ENCODE results near the gene ACOX1. TPM values are rescaled to one million over a fixed set of nuclear protein-coding genes. Genes with fewer than 3 reads are reported as not detected.

ACOX1 gene
- total and polyA plus RNA-seq, 2 of the 13 experiments (the other 11 are each of a cell fraction or from before 2014, with no cell fraction given), result 86.4 to 120 TPM

- no peak for TF ChIP-seq ZNF562 (CRISPR knock-in tag; IDR thresholded peaks at IDR 0.05; ENCODE audit: borderline replicate concordance)
- TF ChIP-seq SNRNP70 (IDR thresholded peaks at IDR 0.05; ENCODE audit: low read depth, low read length), result no peak
- 0 out of 2 replicates have a peak, but pooled peaks have one; percentile 88 for TF ChIP-seq PRDM4 (CRISPR knock-in tag; IDR thresholded peaks at IDR 0.05; ENCODE audit: borderline replicate concordance)
- peak; percentile 88 for TF ChIP-seq CCDC6 (CRISPR knock-in tag; IDR thresholded peaks at IDR 0.05)
- TF ChIP-seq ZNF44 (CRISPR knock-in tag; IDR thresholded peaks at IDR 0.05), result no peak; the same call in 1 of the 2 replicates
- no peak for TF ChIP-seq ZNF790 (CRISPR knock-in tag; IDR thresholded peaks at IDR 0.05; ENCODE audit: borderline replicate concordance)
- TF ChIP-seq NR3C1 (CRISPR knock-in tag; IDR thresholded peaks at IDR 0.05), result no peak
- TF ChIP-seq ZNF121 (CRISPR knock-in tag; IDR thresholded peaks at IDR 0.05), result peak; percentile 27; the same call in 1 of the 2 replicates
- no peak for TF ChIP-seq CENPX (CRISPR knock-in tag; IDR thresholded peaks at IDR 0.05)
- TF ChIP-seq RBAK (CRISPR knock-in tag; IDR thresholded peaks at IDR 0.05), result no peak; the same call in 1 of the 2 replicates
- TF ChIP-seq ZEB1 (IDR thresholded peaks at IDR 0.05; ENCODE audit: insufficient replicate concordance, low read depth), result peak; percentile 11
- TF ChIP-seq ZNF180 (CRISPR knock-in tag; IDR thresholded peaks at IDR 0.05; ENCODE audit: borderline replicate concordance, low read depth), result no peak
- 0 out of 2 replicates have a peak, but pooled peaks have one; percentile 29 for TF ChIP-seq SP140L (CRISPR knock-in tag; IDR thresholded peaks at IDR 0.05; ENCODE audit: borderline replicate concordance)
- TF ChIP-seq KLF13 (CRISPR knock-in tag; IDR thresholded peaks at IDR 0.05), result no peak
- no peak for TF ChIP-seq TRIM24 (CRISPR knock-in tag; IDR thresholded peaks at IDR 0.05)
- 0 out of 2 replicates have a peak, but pooled peaks have one; percentile 16 for TF ChIP-seq ZNF720 (CRISPR knock-in tag; IDR thresholded peaks at IDR 0.05)
- peak; percentile 79; the same call in 1 of the 2 replicates for TF ChIP-seq ZNF768 (CRISPR knock-in tag; IDR thresholded peaks at IDR 0.05)
- peak; percentile 13 for TF ChIP-seq ZNF691 (CRISPR knock-in tag; IDR thresholded peaks at IDR 0.05; ENCODE audit: borderline replicate concordance, low read depth)
- TF ChIP-seq PRDM15 (CRISPR knock-in tag; IDR thresholded peaks at IDR 0.05), result peak; percentile 57; the same call in 1 of the 2 replicates
- TF ChIP-seq NFKB2 (CRISPR knock-in tag; IDR thresholded peaks at IDR 0.05; ENCODE audit: borderline replicate concordance), result peak; percentile 76; the same call in 1 of the 2 replicates
Observed at GRCh38 chr17:75978938-75979704, at the start of gene ACOX1, which contains the start of gene TEN1 (continued).
